ENCODE measurements around the gene KDM5C.

KDM5C gene

GRCh38 chrX:53194308-53194707 is 30.7 kb downstream of the KDM5C start:
- no peak overlapping the region for H3K4me3 ChIP-seq (ENCODE audit: low read depth, low read length)
- DNase-seq (ENCODE audit: low read depth, low spot score): no peak

GRCh38 chrX:53193093-53193492 is 31.9 kb downstream of the KDM5C start:
- no peak overlapping the region for H3K4me3 ChIP-seq (ENCODE audit: low read depth, low read length)
- DNase-seq (ENCODE audit: low read depth, low spot score): no peak
- ChIA-PET POLR2A (no interaction called here), CTCF (no interaction called here)
- no peak for TF ChIP-seq CTCF (IDR thresholded peaks at IDR 0.05; ENCODE audit: insufficient read depth, low read length, missing control alignments)

More at GRCh38 chrX:53194308-53194707, 30.7 kb downstream of the KDM5C start:
- ChIA-PET POLR2A (no interaction called here), CTCF (no interaction called here)
- TF ChIP-seq CTCF (IDR thresholded peaks at IDR 0.05; ENCODE audit: insufficient read depth, low read length, missing control alignments): no peak

GRCh38 chrX:53190363-53190960 is 34.5 kb downstream of the KDM5C start:
- no peak overlapping the region for H3K4me3 ChIP-seq (ENCODE audit: low read depth, low read length)
- ChIA-PET CTCF (interaction anchor here (0.9 to 2.1 kb wide), 4 partner anchors 10 to 32 kb away, joined by 3 to 8 read pairs (median 4); no protein-coding TSS in a partner anchor), POLR2A (no interaction called here)
- DNase-seq (ENCODE audit: low read depth, low spot score): no peak
- no peak for TF ChIP-seq CTCF (IDR thresholded peaks at IDR 0.05; ENCODE audit: insufficient read depth, low read length, missing control alignments)

GRCh38 chrX:53188763-53189162 is 36.2 kb downstream of the KDM5C start:
- ChIA-PET CTCF (no interaction called here), POLR2A (no interaction called here)
- TF ChIP-seq CTCF (IDR thresholded peaks at IDR 0.05; ENCODE audit: insufficient read depth, low read length, missing control alignments): no peak
- no peak overlapping the region for H3K4me3 ChIP-seq (ENCODE audit: low read depth, low read length)
- DNase-seq (ENCODE audit: low read depth, low spot score): no peak

GRCh38 chrX:53186351-53186750 is 38.7 kb downstream of the KDM5C start:
- H3K4me3 ChIP-seq (ENCODE audit: low read depth, low read length): no peak overlapping the region
- DNase-seq (ENCODE audit: low read depth, low spot score): peak; percentile 3
- CTCF ChIA-PET: no interaction called here

GRCh38 chrX:53184836-53185235 is 40.2 kb downstream of the KDM5C start:
- CTCF ChIA-PET: no interaction called here
- POLR2A ChIA-PET: no interaction called here
- no peak overlapping the region for H3K4me3 ChIP-seq (ENCODE audit: low read depth, low read length)
- DNase-seq (ENCODE audit: low read depth, low spot score): peak; percentile 49
- no peak for TF ChIP-seq CTCF (IDR thresholded peaks at IDR 0.05; ENCODE audit: insufficient read depth, low read length, missing control alignments)

More at GRCh38 chrX:53186351-53186750, 38.7 kb downstream of the KDM5C start:
- no peak for TF ChIP-seq CTCF (IDR thresholded peaks at IDR 0.05; ENCODE audit: insufficient read depth, low read length, missing control alignments)
- POLR2A ChIA-PET: no interaction called here
